Fibroblast of lung (primary cell): ENCODE results near the gene PRODH2.

ENCODE experiments used
- EZH2 ChIP-seq: IDR thresholded peaks from 2 replicates; pipeline ENCODE4 v1.5.1; 2012; ENCODE audit warnings: low read length, control low read depth, mild to moderate bottlenecking; ENCODE audit errors: missing control alignments
- TF ChIP-seq, protein P1 (sequence below), 2 donors: IDR thresholded peaks in 1 of 2; conservative IDR thresholded peaks in 1 of 2; 1 replicate in 1 of 2; 2 replicates in 1 of 2; pipeline ENCODE4 v1.5.1; 2011 to 2012; ENCODE audit warnings: low read length in 2 of 2, control low read depth in 1 of 2, inconsistent platforms in 1 of 2, low read depth in 1 of 2, mild to moderate bottlenecking in 1 of 2

DNA sequence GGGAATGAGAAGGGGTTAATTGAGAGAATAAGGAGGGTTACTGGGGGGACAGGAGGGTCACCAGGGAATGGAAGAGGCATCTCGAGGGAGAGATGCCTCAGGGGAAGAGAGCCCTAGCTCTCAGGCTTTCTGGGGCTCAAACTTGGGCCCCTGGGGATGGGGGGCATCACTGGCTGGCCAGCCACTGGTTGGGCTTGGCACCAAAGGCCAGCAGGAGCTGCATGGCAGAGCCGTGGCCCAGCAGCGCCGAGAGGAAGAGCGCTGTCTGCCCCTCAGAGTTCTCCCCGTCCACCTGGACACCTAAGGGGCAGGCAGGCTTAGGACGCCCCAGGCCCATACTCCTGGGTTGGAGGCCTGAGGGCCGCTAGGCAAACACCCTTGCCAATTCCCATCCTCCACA lies 19.8 kb downstream of the PRODH2 start:
- no peak for TF ChIP-seq EZH2
- TF ChIP-seq, protein P1, sequence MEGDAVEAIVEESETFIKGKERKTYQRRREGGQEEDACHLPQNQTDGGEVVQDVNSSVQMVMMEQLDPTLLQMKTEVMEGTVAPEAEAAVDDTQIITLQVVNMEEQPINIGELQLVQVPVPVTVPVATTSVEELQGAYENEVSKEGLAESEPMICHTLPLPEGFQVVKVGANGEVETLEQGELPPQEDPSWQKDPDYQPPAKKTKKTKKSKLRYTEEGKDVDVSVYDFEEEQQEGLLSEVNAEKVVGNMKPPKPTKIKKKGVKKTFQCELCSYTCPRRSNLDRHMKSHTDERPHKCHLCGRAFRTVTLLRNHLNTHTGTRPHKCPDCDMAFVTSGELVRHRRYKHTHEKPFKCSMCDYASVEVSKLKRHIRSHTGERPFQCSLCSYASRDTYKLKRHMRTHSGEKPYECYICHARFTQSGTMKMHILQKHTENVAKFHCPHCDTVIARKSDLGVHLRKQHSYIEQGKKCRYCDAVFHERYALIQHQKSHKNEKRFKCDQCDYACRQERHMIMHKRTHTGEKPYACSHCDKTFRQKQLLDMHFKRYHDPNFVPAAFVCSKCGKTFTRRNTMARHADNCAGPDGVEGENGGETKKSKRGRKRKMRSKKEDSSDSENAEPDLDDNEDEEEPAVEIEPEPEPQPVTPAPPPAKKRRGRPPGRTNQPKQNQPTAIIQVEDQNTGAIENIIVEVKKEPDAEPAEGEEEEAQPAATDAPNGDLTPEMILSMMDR (conservative IDR thresholded peaks at IDR 0.05 in 1 of 2, IDR thresholded peaks at IDR 0.05 in 1 of 2; ENCODE audit: low read depth in 1 of 2, low read length in 2 of 2), result no peak
